HEK293 (cell line): ENCODE results near the gene SNUPN.

Experiments used
- BCL11B ChIP-seq: fragments of 450-650 bp; formaldehyde crosslinking; IDR thresholded peaks from 2 replicates; pipeline ENCODE4 v1.5.1; 2016; ENCODE audit warnings: low read depth, missing biosample characterization, missing genetic modification characterization
- REPIN1 ChIP-seq: fragments of 450-650 bp; formaldehyde crosslinking; IDR thresholded peaks from 2 replicates; pipeline ENCODE4 v1.5.1; 2017; ENCODE audit warnings: missing biosample characterization, missing genetic modification characterization, low read depth
- ZBTB17 ChIP-seq: fragments of 450-650 bp; formaldehyde crosslinking; IDR thresholded peaks from 2 replicates; pipeline ENCODE4 v1.5.1; 2016; ENCODE audit warnings: missing biosample characterization, missing genetic modification characterization
- ZNF140 ChIP-seq: fragments of 450-650 bp; formaldehyde crosslinking; IDR thresholded peaks from 2 replicates; pipeline ENCODE4 v1.5.1; 2016; ENCODE audit warnings: missing biosample characterization, missing genetic modification characterization
- ZNF155 ChIP-seq: fragments of 450-650 bp; formaldehyde crosslinking; IDR thresholded peaks from 2 replicates; pipeline ENCODE4 v1.5.1; 2016; ENCODE audit warnings: missing biosample characterization, missing genetic modification characterization
- ZNF19 ChIP-seq: fragments of 450-650 bp; formaldehyde crosslinking; IDR thresholded peaks from 2 replicates; pipeline ENCODE4; 2016; ENCODE audit warnings: missing biosample characterization, missing genetic modification characterization, low read depth
- ZNF350 ChIP-seq: fragments of 450-650 bp; formaldehyde crosslinking; IDR thresholded peaks from 2 replicates; pipeline ENCODE4 v1.5.0; 2017; ENCODE audit warnings: missing biosample characterization, mild to moderate bottlenecking, missing genetic modification characterization
- ZNF416 ChIP-seq: fragments of 450-650 bp; formaldehyde crosslinking; IDR thresholded peaks from 2 replicates; pipeline ENCODE4 v1.5.1; 2016; ENCODE audit warnings: missing biosample characterization, missing genetic modification characterization
- ZNF433 ChIP-seq: fragments of 450-650 bp; formaldehyde crosslinking; IDR thresholded peaks from 2 replicates; pipeline ENCODE4 v1.5.1; 2016; ENCODE audit warnings: missing biosample characterization, missing genetic modification characterization, low read depth
- ZNF561 ChIP-seq: fragments of 450-650 bp; IDR thresholded peaks from 2 replicates; pipeline ENCODE4 v1.5.1; 2018; ENCODE audit warnings: missing biosample characterization, missing genetic modification characterization, borderline replicate concordance
- ZNF626 ChIP-seq: fragments of 450-650 bp; sonication (Bioruptor Pico); formaldehyde crosslinking; IDR thresholded peaks from 2 replicates; pipeline ENCODE4 v1.5.1; 2018; ENCODE audit warnings: missing biosample characterization, missing genetic modification characterization, inconsistent platforms
- ZNF677 ChIP-seq: fragments of 450-650 bp; IDR thresholded peaks from 2 replicates; pipeline ENCODE4 v1.5.0; 2018; ENCODE audit warnings: missing biosample characterization, mild to moderate bottlenecking, missing genetic modification characterization, moderate library complexity
- ZNF701 ChIP-seq: fragments of 450-650 bp; formaldehyde crosslinking; IDR thresholded peaks from 2 replicates; pipeline ENCODE4 v1.5.1; 2016; ENCODE audit warnings: missing biosample characterization, missing genetic modification characterization
- ZNF747 ChIP-seq: fragments of 450-650 bp; formaldehyde crosslinking; IDR thresholded peaks from 2 replicates; pipeline ENCODE4 v1.5.1; 2016; ENCODE audit warnings: missing biosample characterization, missing genetic modification characterization
- ZNF791 ChIP-seq: fragments of 450-650 bp; formaldehyde crosslinking; IDR thresholded peaks from 2 replicates; pipeline ENCODE4 v1.5.1; 2016; ENCODE audit warnings: missing biosample characterization, missing genetic modification characterization
- TF ChIP-seq, protein P1 (sequence below): fragments of 450-650 bp; formaldehyde crosslinking; IDR thresholded peaks from 2 replicates; pipeline ENCODE4 v1.5.1; 2017; ENCODE audit warnings: missing biosample characterization, missing genetic modification characterization
- TF ChIP-seq, protein P2 (sequence below): fragments of 450-650 bp; formaldehyde crosslinking; IDR thresholded peaks from 2 replicates; pipeline ENCODE4 v1.5.1; 2016; ENCODE audit warnings: missing biosample characterization, missing genetic modification characterization
- TF ChIP-seq, protein P3 (sequence below): fragments of 450-650 bp; formaldehyde crosslinking; IDR thresholded peaks from 2 replicates; pipeline ENCODE4 v1.5.1; 2016; ENCODE audit warnings: missing biosample characterization, missing genetic modification characterization
- TF ChIP-seq, protein P4 (sequence below): fragments of 450-650 bp; formaldehyde crosslinking; IDR thresholded peaks from 2 replicates; pipeline ENCODE4 v1.5.1; 2016; ENCODE audit warnings: missing biosample characterization, missing genetic modification characterization
- TF ChIP-seq, protein P5 (sequence below): fragments of 450-650 bp; formaldehyde crosslinking; IDR thresholded peaks from 2 replicates; pipeline ENCODE4 v1.5.1; 2016; ENCODE audit warnings: missing biosample characterization, missing genetic modification characterization
- TF ChIP-seq, protein P6 (sequence below): fragments of 450-650 bp; formaldehyde crosslinking; IDR thresholded peaks from 2 replicates; pipeline ENCODE4 v1.5.1; 2017; ENCODE audit warnings: missing biosample characterization, missing genetic modification characterization

The SNUPN gene

DNA sequence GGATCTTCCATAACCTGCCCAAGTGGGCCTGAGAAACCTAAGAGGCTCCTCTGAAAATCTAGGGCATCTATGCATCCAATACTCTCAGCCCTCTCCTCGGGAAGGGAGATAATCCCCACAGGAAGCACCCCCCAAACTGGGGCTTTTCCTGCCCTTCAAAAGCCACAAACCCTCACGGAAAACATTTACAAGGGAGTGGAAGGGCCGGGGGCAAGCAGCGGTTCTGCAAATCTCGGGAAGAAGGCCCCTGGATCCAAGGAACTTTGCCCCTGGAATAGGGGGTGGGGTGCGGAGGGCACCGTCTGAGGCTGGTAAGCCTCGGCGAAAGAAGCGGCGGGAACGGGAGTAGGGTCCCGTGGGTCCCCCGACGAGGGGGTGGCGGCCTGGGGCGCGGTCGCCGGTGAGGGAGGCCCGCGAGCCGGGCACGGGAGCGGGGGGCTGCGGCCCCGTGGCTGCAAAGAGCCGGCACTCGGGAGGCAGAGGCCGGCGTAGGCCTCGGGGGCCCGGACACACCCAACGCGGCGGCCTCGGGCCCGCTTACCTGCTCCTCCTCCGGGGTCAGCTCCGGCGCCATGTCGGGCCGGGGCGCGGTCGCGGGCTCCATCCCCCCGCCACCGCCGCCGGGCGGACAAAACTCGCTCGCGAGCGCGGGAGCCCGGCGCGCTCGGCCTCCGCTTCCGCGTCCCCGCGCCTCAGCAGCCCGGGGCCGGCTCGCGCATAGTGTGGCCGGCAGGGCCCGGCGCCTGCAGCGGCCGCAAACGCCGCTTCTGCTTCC is 47.2 kb downstream of the SNUPN start (continued):
- TF ChIP-seq, protein P1, sequence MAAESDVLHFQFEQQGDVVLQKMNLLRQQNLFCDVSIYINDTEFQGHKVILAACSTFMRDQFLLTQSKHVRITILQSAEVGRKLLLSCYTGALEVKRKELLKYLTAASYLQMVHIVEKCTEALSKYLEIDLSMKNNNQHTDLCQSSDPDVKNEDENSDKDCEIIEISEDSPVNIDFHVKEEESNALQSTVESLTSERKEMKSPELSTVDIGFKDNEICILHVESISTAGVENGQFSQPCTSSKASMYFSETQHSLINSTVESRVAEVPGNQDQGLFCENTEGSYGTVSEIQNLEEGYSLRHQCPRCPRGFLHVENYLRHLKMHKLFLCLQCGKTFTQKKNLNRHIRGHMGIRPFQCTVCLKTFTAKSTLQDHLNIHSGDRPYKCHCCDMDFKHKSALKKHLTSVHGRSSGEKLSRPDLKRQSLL (tag by site-specific recombination) = no peak
- no peak for TF ChIP-seq ZNF791
- no peak for TF ChIP-seq ZNF747 (tag by site-specific recombination)
- TF ChIP-seq ZNF155 (tag by site-specific recombination) = no peak
- TF ChIP-seq, protein P2, sequence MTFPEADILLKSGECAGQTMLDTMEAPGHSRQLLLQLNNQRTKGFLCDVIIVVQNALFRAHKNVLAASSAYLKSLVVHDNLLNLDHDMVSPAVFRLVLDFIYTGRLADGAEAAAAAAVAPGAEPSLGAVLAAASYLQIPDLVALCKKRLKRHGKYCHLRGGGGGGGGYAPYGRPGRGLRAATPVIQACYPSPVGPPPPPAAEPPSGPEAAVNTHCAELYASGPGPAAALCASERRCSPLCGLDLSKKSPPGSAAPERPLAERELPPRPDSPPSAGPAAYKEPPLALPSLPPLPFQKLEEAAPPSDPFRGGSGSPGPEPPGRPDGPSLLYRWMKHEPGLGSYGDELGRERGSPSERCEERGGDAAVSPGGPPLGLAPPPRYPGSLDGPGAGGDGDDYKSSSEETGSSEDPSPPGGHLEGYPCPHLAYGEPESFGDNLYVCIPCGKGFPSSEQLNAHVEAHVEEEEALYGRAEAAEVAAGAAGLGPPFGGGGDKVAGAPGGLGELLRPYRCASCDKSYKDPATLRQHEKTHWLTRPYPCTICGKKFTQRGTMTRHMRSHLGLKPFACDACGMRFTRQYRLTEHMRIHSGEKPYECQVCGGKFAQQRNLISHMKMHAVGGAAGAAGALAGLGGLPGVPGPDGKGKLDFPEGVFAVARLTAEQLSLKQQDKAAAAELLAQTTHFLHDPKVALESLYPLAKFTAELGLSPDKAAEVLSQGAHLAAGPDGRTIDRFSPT (tag by site-specific recombination) = peak; percentile 44; the same call in 1 of the 2 replicates
- no peak for TF ChIP-seq ZNF350 (tag by site-specific recombination)
- TF ChIP-seq ZNF701 (tag by site-specific recombination) = no peak
- TF ChIP-seq ZNF416 = no peak
- TF ChIP-seq ZNF626 (tag by site-specific recombination) = no peak
- peak; percentile 80 for TF ChIP-seq ZNF561 (tag by site-specific recombination)
- TF ChIP-seq ZNF677 = no peak
- no peak for TF ChIP-seq BCL11B (tag by site-specific recombination)
- TF ChIP-seq, protein P3, sequence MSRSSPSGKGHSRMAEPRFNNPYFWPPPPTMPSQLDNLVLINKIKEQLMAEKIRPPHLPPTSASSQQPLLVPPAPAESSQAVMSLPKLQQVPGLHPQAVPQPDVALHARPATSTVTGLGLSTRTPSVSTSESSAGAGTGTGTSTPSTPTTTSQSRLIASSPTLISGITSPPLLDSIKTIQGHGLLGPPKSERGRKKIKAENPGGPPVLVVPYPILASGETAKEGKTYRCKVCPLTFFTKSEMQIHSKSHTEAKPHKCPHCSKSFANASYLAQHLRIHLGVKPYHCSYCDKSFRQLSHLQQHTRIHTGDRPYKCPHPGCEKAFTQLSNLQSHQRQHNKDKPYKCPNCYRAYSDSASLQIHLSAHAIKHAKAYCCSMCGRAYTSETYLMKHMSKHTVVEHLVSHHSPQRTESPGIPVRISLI (tag by site-specific recombination) = no peak
- TF ChIP-seq ZNF433 (tag by site-specific recombination) = no peak
- TF ChIP-seq ZNF19 (tag by site-specific recombination) = no peak
- TF ChIP-seq, protein P4, sequence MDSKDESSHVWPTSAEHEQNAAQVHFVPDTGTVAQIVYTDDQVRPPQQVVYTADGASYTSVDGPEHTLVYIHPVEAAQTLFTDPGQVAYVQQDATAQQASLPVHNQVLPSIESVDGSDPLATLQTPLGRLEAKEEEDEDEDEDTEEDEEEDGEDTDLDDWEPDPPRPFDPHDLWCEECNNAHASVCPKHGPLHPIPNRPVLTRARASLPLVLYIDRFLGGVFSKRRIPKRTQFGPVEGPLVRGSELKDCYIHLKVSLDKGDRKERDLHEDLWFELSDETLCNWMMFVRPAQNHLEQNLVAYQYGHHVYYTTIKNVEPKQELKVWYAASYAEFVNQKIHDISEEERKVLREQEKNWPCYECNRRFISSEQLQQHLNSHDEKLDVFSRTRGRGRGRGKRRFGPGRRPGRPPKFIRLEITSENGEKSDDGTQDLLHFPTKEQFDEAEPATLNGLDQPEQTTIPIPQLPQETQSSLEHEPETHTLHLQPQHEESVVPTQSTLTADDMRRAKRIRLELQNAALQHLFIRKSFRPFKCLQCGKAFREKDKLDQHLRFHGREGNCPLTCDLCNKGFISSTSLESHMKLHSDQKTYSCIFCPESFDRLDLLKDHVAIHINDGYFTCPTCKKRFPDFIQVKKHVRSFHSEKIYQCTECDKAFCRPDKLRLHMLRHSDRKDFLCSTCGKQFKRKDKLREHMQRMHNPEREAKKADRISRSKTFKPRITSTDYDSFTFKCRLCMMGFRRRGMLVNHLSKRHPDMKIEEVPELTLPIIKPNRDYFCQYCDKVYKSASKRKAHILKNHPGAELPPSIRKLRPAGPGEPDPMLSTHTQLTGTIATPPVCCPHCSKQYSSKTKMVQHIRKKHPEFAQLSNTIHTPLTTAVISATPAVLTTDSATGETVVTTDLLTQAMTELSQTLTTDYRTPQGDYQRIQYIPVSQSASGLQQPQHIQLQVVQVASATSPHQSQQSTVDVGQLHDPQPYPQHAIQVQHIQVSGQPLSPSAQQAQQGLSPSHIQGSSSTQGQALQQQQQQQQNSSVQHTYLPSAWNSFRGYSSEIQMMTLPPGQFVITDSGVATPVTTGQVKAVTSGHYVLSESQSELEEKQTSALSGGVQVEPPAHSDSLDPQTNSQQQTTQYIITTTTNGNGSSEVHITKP (tag by site-specific recombination) = peak; percentile 96
- TF ChIP-seq ZNF140 (tag by site-specific recombination) = no peak
- no peak for TF ChIP-seq ZBTB17
- TF ChIP-seq, protein P5, sequence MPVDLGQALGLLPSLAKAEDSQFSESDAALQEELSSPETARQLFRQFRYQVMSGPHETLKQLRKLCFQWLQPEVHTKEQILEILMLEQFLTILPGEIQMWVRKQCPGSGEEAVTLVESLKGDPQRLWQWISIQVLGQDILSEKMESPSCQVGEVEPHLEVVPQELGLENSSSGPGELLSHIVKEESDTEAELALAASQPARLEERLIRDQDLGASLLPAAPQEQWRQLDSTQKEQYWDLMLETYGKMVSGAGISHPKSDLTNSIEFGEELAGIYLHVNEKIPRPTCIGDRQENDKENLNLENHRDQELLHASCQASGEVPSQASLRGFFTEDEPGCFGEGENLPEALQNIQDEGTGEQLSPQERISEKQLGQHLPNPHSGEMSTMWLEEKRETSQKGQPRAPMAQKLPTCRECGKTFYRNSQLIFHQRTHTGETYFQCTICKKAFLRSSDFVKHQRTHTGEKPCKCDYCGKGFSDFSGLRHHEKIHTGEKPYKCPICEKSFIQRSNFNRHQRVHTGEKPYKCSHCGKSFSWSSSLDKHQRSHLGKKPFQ (tag by site-specific recombination) = no peak
- no peak for TF ChIP-seq REPIN1 (tag by site-specific recombination)
- TF ChIP-seq, protein P6, sequence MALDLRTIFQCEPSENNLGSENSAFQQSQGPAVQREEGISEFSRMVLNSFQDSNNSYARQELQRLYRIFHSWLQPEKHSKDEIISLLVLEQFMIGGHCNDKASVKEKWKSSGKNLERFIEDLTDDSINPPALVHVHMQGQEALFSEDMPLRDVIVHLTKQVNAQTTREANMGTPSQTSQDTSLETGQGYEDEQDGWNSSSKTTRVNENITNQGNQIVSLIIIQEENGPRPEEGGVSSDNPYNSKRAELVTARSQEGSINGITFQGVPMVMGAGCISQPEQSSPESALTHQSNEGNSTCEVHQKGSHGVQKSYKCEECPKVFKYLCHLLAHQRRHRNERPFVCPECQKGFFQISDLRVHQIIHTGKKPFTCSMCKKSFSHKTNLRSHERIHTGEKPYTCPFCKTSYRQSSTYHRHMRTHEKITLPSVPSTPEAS (tag by site-specific recombination) = no peak
